ENCODE data around the gene TMOD3.

The TMOD3 gene

DNA sequence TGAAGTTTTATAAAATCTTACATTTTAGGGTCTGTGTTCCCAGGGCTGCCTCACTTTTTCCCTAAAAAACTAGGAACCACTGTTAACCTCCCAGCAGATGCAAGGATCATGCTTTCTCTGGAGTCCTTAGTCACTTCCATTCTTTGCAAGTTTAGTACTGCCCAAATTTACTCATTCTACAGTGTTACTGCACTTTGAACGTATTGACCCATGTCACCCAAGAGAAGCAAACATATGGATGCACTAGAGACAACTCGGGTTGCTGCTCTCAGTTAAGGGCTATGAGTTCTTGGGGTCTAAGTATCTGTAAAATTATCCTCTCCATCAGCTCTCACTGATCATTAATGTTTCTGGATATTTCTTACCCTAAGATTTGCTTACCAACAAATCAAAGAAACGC is 83.1 kb downstream of the TMOD3 start:
- no peaks in the 10 kb centered on the region for H3K9me3 Mint-ChIP-seq

DNA sequence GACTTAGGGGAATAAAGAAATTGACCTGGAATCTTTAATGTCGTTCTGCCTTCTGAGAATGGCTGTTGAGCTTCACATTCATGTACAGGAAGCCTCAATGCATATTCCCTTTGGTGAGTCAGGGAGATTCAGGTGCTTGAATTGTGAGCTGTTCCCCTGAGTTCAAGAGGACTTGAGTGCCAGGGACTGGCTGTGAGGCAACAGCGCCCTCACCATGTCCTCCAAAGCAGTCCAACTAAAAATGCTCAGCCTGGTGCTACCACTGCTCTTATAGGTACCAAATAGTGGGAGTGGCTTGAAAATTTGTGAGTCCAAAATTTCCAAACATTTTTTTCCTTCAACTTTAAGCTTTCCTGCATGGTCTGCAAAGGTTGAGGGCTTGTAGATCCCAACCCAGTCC is 88.0 kb downstream of the TMOD3 start:
- Mint-ChIP-seq H3K27ac (no peak overlapping the region), H3K9me3 (no peaks in the 10 kb centered on the region), H3K4me3 (no peak overlapping the region), H3K4me1 (no peaks in the 10 kb centered on the region), H3K27me3 (ENCODE audit: low read depth) (no peaks in the 10 kb centered on the region), H3K36me3 (ENCODE audit: low read depth) (peaks cover 18% of the 10 kb centered on the region)
- TF ChIP-seq, protein P1, sequence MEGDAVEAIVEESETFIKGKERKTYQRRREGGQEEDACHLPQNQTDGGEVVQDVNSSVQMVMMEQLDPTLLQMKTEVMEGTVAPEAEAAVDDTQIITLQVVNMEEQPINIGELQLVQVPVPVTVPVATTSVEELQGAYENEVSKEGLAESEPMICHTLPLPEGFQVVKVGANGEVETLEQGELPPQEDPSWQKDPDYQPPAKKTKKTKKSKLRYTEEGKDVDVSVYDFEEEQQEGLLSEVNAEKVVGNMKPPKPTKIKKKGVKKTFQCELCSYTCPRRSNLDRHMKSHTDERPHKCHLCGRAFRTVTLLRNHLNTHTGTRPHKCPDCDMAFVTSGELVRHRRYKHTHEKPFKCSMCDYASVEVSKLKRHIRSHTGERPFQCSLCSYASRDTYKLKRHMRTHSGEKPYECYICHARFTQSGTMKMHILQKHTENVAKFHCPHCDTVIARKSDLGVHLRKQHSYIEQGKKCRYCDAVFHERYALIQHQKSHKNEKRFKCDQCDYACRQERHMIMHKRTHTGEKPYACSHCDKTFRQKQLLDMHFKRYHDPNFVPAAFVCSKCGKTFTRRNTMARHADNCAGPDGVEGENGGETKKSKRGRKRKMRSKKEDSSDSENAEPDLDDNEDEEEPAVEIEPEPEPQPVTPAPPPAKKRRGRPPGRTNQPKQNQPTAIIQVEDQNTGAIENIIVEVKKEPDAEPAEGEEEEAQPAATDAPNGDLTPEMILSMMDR (IDR thresholded peaks at IDR 0.05; ENCODE audit: unreplicated experiment in 3 of 3) = peak in 1 of 3 experiments; percentile 9

More for the DNA sequence above, 83.1 kb downstream of the TMOD3 start:
- Mint-ChIP-seq H3K27ac (no peak overlapping the region), H3K4me1 (no peaks in the 10 kb centered on the region), H3K27me3 (ENCODE audit: low read depth) (no peaks in the 10 kb centered on the region), H3K4me3 (no peak overlapping the region), H3K36me3 (ENCODE audit: low read depth) (peaks cover 30% of the 10 kb centered on the region)
- TF ChIP-seq, protein P1 (IDR thresholded peaks at IDR 0.05; ENCODE audit: unreplicated experiment in 3 of 3) = no peak

DNA sequence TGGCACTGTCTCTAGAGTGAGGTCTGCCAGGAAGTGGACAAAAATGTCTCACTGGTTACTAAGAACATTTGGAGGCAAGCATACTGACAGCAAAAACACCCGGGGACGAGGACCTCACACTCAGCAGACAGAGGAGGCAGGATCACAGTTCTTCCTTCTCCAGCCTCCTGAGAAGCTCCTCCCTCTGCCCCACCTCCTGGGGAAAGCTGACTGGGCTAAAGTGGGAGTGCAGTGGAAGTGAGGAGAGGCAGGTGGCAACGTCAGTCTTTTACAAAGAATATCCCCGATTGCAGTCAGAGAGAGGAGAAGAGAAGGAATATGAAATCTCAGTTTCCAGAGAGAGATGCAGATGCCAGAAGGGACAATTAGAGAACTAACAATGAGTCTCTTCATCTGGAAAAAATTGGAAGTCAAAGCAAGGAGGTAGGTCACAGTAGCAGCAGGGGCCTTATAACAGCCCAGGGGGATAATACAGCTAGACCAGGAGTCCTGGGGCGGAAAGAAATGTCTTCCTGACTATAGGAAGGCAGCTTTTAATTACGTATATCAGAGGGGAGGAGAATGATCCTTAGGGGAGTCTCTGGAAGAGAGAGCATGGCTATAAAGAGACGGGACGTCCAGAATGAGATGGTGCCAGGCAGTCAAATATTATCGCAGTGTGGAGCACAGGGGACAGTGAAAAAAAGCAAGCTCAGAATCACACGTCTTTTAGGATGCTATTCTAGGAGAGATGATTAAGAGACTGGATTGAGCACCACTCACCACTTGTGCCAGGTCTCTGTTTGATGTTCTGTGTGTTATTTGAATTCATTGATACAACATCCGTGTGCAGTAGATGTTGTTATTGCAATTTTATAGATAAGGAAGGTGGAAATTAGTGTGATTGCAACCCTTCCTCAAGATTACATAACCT is 95.0 kb downstream of the TMOD3 start:
- Mint-ChIP-seq H3K27ac (peak overlapping the region in 1 of 3 experiments; percentile 3), H3K9me3 (no peaks in the 10 kb centered on the region), H3K4me1 (no peaks in the 10 kb centered on the region), H3K27me3 (ENCODE audit: low read depth) (no peaks in the 10 kb centered on the region), H3K36me3 (ENCODE audit: low read depth) (peaks cover 26% of the 10 kb centered on the region), H3K4me3 (no peak overlapping the region)
- TF ChIP-seq, protein P1 (IDR thresholded peaks at IDR 0.05; ENCODE audit: unreplicated experiment in 3 of 3) = no peak

DNA sequence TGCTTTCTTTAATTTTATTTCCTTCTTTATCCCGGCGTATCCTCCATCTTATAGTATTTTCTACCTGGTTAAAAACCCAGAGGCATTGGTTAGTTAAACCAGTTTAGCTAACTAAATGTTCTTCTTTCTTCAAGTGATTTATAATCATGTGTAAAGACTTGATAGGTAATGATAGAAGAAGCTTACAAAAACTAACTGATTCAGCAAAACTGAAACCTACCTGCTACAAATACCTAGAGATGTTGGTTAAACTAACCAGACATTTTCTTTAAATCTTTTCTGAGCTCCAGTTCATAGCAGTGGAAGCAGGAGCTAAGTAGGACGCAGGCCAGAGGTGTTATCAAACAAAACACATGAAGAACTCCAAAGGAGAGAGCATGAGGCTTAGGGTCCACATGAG is 97.4 kb downstream of the TMOD3 start:
- no peaks in the 10 kb centered on the region for H3K9me3 Mint-ChIP-seq
- no peak overlapping the region for H3K27ac Mint-ChIP-seq
- H3K4me1 Mint-ChIP-seq = no peaks in the 10 kb centered on the region
- H3K27me3 Mint-ChIP-seq (ENCODE audit: low read depth) = no peaks in the 10 kb centered on the region
- peaks cover 24% of the 10 kb centered on the region for H3K36me3 Mint-ChIP-seq (ENCODE audit: low read depth)
- TF ChIP-seq, protein P1 (IDR thresholded peaks at IDR 0.05; ENCODE audit: unreplicated experiment in 3 of 3) = no peak
- H3K4me3 Mint-ChIP-seq = no peak overlapping the region

DNA sequence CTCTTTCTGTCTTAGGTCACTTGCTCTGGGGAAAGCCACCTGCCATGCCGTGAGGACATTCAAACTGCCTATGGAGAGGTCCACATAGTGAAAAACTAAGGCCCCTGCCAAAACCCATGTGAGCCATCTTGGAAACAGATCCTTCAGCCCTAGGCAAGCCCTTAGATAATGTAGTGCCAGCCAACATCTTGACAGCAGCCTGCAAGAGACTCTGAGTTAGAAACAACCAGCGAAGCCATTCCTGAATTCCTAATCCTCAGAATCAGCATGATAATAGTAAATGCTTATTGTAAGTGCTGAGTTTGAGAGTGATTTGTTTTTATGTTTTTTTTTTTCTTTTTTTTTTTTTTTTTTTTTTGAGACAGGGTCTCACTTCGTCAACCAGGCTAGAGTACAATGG is 101.6 kb downstream of the TMOD3 start:
- no peak overlapping the region for H3K27ac Mint-ChIP-seq
- no peak overlapping the region for H3K4me3 Mint-ChIP-seq
- H3K27me3 Mint-ChIP-seq (ENCODE audit: low read depth) = no peaks in the 10 kb centered on the region
- H3K36me3 Mint-ChIP-seq (ENCODE audit: low read depth) = peaks cover 30% of the 10 kb centered on the region
- no peaks in the 10 kb centered on the region for H3K9me3 Mint-ChIP-seq
- TF ChIP-seq, protein P1 (IDR thresholded peaks at IDR 0.05; ENCODE audit: unreplicated experiment in 3 of 3) = no peak
- no peaks in the 10 kb centered on the region for H3K4me1 Mint-ChIP-seq

DNA sequence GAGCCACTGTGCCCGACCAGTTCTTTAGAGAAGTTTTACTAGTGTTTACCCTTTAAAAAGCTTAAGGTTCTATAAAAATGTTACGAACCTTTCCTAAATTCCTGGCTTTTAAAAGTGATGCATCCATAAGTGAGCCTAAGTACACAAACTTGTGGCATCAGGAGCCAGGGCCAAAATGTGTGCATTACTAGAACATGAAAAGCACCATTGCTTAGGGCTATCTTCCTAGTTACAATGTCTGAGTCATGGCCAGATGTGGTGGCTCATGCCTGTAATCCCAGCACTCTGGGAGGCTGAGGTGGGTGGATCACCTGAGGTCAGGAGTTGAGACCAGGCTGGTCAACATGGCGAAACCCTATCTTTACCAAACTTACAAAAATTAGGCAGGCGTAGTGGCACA is 102.2 kb downstream of the TMOD3 start:
- Mint-ChIP-seq H3K9me3 (no peaks in the 10 kb centered on the region), H3K36me3 (ENCODE audit: low read depth) (peaks cover 34% of the 10 kb centered on the region), H3K4me1 (no peaks in the 10 kb centered on the region)

More for the DNA sequence above, 102.2 kb downstream of the TMOD3 start:
- no peaks in the 10 kb centered on the region for H3K27me3 Mint-ChIP-seq (ENCODE audit: low read depth)
- no peak overlapping the region for H3K4me3 Mint-ChIP-seq
- no peak overlapping the region for H3K27ac Mint-ChIP-seq
- TF ChIP-seq, protein P1 (IDR thresholded peaks at IDR 0.05; ENCODE audit: unreplicated experiment in 3 of 3) = no peak

Data from nephron (organoid).